Prostate gland (tissue), 2 donors: ENCODE results near the gene RHOBTB1.

Source experiments
- POLR2A ChIP-seq: fragments of 450-650 bp; IDR thresholded peaks from one replicate; pipeline ENCODE4 v1.6.1; 2016; ENCODE audit warnings: antibody characterized with exemption, mild to moderate bottlenecking
- POLR2AphosphoS5 ChIP-seq: sonication (generic); formaldehyde crosslinking; IDR thresholded peaks from one replicate; pipeline ENCODE4 v1.6.1; 2017; ENCODE audit warnings: antibody characterized with exemption
- TF ChIP-seq, protein P1 (sequence below), 4 experiments: fragments of 200-600 bp in 2 of 4; fragments of 450-650 bp in 2 of 4; sonication (generic) in 2 of 4; IDR thresholded peaks; 1 replicate in 3 of 4; 2 replicates in 1 of 4; pipeline ENCODE4 v1.5.1; 2016 to 2019; ENCODE audit warnings: antibody characterized with exemption in 4 of 4, mild to moderate bottlenecking in 2 of 4, moderate library complexity in 2 of 4

DNA sequence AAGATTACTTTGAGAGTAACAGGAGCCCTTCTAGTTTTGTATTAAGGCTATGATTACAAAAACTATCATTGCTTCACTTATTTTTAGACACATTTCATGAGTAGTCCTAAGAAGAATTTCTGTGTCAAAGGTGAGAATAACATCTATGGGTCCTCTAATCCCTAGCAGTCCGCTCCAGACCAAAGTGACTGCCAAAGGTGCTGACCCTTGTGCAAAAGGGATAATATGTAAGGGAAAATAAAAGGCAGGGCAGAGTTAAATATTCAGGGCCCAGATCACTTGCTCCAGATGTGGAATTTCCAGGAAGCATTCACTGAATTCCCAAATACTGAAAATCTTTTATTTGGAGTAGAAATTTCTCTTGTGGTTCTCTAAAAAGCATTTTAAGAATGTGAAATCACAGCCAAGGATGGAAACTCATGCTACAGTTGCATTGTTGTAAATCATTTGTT lies 29.3 kb downstream of the RHOBTB1 start:
- TF ChIP-seq, protein P1, sequence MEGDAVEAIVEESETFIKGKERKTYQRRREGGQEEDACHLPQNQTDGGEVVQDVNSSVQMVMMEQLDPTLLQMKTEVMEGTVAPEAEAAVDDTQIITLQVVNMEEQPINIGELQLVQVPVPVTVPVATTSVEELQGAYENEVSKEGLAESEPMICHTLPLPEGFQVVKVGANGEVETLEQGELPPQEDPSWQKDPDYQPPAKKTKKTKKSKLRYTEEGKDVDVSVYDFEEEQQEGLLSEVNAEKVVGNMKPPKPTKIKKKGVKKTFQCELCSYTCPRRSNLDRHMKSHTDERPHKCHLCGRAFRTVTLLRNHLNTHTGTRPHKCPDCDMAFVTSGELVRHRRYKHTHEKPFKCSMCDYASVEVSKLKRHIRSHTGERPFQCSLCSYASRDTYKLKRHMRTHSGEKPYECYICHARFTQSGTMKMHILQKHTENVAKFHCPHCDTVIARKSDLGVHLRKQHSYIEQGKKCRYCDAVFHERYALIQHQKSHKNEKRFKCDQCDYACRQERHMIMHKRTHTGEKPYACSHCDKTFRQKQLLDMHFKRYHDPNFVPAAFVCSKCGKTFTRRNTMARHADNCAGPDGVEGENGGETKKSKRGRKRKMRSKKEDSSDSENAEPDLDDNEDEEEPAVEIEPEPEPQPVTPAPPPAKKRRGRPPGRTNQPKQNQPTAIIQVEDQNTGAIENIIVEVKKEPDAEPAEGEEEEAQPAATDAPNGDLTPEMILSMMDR (IDR thresholded peaks at IDR 0.05), result no peak
- no peak for TF ChIP-seq POLR2AphosphoS5
- TF ChIP-seq POLR2A, result no peak
